ENCODE data around the gene ZNF750.

DNA sequence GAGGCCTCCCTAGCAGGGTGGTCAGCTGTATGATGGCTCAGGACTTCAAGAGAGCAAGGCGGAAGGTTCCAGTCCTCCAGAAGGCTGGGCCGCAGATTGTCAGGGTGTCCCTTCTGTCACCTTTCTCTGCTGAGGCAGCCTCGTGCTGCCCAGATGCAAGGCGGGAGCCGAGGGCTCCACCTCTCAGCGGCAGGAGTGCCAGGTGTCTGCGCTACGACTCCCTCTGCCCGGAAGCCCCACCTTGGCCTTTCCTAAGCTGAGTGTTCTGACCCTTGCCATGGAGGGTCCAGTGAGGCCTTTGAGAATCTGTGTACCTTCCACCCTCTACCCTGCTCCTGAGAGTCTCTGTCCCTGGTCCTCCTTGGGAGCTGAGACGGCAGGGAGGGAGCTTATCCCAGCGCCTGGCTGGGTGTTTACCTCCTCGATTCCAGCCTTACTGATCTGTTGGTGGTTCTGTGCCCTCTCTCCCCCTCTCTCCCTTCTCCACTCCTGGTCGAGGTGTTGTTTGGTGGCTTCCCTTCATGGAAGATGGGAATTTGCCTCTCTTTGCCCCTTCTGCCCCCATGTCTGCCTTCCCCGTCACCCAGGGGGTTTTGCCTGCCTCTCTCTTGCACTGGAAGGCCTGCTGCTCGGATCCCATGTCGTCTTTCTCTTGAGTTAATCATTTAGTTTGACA is 2.2 kb upstream of the ZNF750 start:
- TF ChIP-seq, protein P1, sequence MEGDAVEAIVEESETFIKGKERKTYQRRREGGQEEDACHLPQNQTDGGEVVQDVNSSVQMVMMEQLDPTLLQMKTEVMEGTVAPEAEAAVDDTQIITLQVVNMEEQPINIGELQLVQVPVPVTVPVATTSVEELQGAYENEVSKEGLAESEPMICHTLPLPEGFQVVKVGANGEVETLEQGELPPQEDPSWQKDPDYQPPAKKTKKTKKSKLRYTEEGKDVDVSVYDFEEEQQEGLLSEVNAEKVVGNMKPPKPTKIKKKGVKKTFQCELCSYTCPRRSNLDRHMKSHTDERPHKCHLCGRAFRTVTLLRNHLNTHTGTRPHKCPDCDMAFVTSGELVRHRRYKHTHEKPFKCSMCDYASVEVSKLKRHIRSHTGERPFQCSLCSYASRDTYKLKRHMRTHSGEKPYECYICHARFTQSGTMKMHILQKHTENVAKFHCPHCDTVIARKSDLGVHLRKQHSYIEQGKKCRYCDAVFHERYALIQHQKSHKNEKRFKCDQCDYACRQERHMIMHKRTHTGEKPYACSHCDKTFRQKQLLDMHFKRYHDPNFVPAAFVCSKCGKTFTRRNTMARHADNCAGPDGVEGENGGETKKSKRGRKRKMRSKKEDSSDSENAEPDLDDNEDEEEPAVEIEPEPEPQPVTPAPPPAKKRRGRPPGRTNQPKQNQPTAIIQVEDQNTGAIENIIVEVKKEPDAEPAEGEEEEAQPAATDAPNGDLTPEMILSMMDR (IDR thresholded peaks at IDR 0.05): no peak
- TF ChIP-seq POLR2AphosphoS5 (IDR thresholded peaks at IDR 0.05) (no peak), EP300 (IDR thresholded peaks at IDR 0.05) (no peak), POLR2A (IDR thresholded peaks at IDR 0.05) (no peak)

Measured in suprapubic skin (tissue), 4 donors.